Measurements from ENCODE around the gene APBA2.
"Not testable (repeated sequence)": the region's sequence is repeated elsewhere in the genome, so short reads cannot be mapped to it uniquely, and the experiment has no call there.

Gene APBA2

DNA sequence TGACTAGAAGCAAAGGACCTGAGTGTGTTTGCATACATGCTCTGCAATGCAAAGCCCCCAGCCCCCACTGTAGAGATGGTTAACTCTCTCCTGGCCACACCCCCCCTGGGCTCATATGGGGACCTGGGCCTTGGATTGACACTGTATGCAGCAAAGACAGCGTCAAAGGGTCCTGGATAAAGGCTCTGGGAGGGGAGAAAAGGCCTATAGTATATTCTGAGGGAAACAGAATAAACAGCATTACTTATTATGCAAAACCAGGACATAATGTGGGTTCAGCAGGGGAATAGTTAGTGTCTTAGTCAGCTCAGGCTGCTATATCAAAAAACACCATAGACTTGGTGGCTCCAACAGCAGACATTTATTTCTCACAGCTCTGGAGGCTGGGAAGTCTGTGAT lies 158.7 kb downstream of the APBA2 start:
- no peak for DNase-seq

DNA sequence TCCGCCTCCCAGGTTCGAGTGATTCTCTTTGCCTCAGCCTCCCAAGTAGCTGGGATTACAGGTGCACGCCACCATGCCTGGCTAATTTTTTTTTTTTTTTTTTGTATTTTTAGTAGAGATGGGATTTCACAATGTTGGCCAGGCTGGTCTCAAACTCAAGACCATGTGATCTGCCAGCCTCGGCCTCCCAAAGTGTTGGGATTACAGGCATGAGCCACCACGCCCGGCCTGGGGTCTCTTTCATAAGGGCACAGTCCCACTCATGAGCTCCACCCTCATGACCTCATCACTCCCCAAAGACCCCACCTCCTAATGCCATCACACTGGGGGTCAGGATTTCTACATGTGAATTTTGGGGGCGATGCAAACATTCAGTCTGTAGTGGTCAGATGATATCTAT lies 159.4 kb downstream of the APBA2 start:
- not testable (repeated sequence) for DNase-seq

DNA sequence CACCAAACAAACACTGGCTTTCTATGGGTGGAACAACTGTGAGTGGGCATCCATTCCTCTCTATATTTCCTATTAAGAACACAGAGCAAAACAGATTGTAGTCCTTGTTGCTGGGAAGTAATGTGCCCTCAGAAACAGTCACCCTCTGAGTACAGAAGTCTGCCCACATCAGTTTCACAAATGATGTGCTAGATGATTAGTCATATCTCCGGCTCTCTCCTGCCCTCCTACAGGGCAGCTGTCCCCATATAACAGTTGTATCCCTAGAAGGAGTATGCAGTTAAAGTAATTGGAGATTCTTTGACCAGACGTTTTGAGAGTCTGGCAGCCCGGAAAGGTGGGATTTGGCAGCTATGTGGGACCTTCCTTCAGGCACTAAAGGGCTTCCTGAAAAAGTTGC lies 159.9 kb downstream of the APBA2 start:
- DNase-seq = peak; percentile 39

DNA sequence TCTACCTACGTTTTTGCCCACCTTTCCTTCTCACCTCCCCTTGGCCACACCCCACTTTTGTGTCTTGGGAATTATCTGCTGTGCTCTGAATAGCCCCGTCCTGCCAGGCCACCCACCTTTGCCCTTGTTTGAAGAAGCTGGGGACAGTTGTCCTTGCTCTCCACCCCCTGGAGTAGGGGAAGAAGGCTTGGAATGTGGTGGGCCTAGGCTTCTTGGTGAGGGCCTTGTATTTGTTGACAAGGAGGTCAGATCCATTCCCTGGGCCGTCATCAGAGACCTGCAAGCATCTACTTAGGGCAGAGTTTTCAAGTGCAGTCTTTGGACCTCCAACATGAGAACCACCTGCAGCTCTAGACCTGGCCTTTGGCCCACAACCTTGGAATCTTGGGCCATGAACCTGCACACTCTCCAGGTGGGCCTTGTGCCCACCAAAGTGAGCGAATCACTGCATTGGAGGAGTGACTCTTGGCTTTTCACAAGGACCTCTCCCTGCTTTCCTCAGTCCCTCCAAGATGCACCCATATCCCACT lies 160.6 kb downstream of the APBA2 start:
- no peak for DNase-seq

DNA sequence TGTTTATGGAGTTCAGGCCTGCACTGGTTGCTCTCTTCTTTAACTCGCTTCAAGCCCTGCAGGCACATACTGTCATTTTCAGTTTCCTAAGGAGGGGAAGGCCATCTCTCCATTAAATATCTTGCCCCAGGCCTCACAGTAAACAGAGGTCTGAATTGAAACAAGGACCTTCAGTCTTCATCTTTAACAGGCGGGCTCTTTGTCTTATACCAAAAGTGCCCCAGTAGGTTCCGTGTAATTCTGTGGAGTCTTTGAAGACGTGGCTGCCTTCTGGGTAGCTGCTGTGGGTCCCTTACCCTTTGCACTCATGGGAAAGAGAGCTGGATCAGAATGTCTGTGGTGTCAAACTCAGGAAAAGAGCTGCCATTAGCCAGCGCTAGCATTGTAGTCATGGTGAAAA lies 161.2 kb downstream of the APBA2 start:
- DNase-seq = no peak

DNA sequence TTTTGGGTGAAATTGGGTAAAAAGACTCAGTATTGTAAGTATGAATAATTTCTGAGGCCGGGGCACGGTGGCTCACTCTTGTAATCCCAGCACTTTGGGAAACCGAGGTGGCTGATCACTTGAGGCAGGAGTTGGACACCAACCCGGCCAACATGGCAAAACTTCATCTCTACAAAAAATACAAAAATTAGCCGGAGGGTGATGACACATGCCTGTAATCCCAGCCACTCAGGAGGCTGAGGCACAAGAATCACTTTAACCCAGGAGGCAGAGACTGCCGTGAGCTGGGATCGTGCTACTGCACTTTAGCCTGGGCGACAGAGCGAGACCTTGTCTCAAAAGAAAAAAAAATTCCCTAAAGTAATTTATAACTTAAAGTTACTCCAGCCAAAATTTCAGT lies 162.2 kb downstream of the APBA2 start:
- no peak for DNase-seq

DNA sequence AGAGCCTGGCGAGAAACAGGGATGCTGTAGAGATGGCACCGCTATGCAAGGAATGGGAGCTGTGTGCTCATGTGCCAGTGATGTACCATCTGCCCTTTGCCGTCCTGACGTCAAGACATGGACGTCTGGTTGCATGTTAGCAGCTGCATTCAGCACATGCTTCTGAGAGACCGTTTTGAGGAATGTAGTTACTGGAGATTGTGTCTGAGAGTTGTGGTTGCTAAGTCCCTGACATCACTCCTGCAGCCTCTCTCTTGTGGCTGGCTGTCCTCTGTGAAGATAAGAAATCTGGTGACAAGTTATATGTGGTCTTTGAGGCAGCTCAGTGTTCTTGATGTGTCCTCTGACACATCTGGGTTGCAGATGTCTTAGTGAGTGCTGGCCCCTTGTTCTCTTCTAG lies 165.1 kb downstream of the APBA2 start:
- no peak for DNase-seq

DNA sequence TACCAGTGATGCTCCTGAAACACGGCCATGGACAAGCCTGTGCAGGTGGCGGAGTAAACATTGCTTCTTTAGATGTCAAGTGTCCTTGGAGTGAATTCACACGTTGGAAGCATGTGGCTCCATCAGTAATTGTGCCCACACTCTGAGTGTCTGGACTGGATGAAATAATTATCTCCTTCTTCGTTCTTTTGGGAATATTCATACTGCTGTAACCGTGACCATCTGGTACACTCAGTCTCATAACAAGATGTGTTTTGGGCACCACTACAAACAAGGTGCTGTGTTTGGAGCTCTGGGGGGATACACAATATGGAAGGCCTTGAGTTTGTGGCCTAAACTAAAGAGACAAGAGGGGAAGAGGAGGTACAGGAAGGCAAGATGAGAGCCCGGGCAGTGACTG lies 165.6 kb downstream of the APBA2 start:
- DNase-seq = no peak

DNA sequence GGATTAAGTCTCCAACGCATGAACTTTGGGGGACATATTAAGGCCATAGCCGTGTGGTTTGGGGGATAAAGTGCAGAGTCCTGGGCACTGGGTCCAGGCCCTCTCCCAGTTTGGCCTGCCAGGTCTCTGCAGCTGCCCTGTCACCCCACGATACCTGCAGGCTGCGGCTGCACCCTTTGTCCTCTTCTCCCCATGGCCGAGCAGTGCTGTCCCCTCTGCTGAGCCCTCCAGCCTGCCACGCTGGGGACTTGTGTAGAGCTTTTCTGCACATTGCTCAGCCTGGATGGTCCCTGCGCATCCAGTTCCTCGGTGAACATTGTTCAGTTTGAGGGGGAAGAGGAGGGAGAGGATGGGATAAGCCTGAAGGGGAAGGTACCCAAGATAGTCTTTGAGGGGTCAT lies 167.2 kb downstream of the APBA2 start:
- no peak for DNase-seq

DNA sequence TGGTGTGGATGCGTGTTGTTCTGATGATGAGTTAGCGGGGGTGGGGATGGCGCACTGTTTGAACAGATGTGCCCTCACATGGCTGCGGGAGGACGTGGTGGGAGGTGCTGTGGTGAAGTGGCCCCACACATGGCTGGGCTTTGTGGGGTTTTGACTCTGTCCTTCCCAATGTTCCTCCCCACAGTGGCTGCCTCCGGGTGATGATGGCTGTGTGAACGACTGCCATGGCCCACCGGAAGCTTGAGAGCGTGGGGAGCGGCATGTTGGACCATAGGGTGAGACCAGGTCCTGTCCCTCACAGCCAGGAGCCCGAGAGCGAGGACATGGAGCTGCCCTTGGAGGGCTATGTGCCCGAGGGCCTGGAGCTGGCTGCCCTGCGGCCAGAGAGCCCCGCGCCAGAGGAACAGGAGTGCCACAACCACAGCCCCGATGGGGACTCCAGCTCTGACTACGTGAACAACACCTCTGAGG lies 167.9 kb downstream of the APBA2 start:
- DNase-seq = no peak

DNA sequence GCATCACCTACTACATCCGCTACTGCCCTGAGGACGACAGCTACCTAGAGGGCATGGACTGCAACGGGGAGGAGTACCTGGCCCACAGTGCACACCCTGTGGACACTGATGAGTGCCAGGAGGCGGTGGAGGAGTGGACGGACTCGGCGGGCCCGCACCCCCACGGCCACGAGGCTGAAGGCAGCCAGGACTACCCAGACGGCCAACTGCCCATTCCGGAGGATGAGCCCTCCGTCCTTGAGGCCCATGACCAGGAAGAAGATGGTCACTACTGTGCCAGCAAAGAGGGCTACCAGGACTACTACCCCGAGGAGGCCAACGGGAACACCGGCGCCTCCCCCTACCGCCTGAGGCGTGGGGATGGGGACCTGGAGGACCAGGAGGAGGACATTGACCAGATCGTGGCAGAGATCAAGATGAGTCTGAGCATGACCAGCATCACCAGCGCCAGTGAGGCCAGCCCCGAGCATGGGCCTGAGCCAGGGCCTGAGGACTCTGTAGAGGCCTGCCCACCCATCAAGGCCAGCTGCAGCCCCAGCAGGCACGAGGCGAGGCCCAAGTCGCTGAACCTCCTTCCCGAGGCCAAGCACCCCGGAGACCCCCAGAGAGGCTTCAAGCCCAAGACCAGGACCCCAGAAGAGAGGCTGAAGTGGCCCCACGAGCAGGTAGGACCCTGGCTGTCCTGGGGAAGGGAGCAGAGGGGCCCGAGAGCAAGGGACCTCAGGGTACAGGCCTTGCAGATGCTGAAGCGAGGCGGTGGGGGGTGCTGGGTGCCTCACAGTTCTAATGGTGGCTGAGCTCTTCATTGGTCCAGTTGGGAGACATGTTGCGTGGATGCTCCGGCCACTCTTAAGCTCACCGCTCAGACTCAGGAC lies 168.6 kb downstream of the APBA2 start:
- no peak for DNase-seq

DNA sequence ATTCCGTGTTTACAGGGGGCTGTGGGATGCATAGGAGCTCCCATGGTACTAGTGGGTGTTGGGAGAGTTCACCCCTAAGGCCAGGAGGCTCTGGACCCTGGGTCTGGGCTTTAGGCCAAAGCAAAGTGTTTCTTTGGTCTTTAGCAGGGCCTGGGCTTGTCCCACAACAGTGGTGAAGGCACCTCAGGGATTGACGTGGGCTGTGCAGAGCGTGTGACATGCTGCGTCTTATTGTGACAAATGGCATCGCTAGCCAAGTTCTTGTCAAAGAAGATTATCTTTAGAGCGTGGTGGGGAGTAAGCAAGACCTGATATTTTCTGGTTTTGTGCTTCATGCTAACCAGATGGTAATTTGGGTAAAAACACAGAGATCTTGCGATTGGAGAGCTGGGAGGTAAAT lies 170.1 kb downstream of the APBA2 start:
- DNase-seq = no peak

DNA sequence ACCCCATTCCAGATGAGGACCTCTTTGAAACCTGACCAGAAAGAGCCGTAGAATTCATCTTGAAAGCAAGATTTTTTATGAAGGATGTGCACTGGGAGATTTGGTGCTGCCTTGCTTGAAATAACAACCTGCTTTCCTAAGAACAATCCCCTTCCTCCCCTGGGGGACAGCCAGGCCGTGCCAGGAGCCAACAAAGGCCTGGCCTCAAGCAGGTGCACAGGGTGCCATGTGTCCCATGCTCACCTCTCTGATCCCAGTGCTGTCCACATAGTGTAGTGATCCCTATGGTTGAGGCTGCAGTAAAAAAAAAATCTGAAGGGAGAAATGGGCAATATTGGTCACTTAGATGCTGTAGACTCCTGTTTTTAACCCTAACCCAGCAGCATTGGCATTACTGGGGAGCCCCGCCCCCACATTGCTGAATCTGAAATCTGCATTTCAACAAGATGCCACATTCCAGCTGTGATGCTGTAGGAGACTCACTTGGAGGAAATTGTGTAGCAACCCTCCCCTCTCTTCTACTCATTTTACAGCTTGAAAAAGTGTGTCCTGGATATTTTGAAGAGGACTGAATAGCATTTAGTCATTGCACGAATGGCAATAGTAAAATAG lies 171.2 kb downstream of the APBA2 start:
- DNase-seq = no peak

DNA sequence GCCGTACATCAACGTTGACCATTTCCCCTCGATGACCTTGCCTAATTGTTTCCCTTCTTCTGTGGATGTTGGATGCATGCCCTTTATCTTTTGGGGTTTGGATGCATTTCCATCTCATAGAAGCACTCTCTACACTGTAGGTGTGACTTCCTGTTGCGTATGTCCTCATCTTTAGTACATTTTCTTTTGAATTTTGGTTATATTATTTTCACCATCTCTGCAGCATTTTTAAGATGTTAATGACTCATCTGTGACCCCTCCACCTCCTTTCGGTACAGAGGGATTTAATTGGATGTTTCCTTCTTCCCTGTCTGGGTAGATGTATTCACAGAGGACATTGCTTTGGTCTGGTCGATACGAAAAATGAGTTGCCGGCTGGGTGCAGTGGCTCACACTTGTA lies 172.1 kb downstream of the APBA2 start:
- DNase-seq = no peak

DNA sequence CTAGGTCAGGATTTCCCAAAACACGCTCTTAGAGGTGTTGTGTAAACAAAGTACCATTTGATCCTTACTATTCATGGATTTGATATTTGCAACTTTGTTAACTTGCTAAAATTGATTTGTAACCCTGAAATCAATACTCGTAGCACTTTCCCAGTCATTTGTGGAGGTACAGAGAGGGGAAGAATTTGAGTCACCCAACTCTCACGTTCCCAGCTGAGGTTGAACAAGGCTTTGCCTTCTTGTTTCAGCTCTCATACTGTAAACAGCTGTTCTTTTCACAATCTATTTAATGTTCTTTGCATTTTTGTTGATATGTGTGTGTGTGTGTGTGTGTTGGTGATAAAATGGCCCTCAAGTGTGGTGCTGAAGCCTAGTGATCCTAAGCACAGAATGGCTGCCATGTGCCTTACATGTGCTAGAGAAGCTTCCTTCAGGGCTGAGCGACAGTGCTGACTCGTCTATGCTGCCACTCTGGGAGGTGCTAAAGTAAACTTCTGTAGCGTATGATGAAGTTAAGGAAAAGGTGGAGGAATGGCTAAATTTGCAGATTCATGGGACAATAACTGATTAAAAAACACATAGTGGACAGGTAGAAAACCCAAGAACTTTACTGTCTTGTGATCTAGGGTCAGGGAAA lies 173.2 kb downstream of the APBA2 start:
- peak; percentile 12 for DNase-seq

DNA sequence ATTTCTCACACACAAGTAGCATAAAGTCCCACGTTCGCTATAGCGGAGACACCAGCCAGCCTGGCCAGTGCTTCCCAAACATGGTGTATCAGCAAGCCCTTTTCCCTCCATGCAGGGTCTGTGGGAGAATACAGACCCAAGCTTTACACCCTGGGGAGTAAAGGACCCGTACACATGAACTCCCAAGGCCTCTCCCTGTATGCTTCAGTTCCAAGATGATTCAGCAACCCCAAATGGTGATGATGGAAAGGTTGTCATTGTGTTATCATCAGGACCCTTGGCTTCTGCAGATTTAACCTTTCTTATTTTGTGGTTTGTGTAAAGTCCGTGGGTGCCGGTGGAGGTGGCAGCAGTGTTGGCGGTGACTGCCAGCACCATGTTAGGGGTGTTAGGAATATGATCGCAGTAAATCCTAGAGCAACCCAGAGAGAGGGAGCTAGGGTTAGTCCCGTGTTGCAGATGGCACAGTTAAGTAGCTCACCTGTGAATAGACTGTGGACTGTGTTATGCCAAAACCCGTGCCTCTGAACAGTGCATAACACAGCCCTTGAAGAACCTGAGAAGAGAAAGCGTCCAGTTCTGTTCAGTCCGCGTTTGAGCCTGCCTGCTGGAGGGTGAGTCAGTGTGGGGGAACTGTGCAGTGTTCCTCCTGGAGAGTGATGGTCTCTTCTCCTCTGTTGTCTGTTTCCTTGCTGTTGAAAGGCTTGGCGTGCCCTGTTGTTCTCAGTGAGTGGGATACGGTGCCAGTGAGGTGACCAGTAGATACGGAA lies 174.3 kb downstream of the APBA2 start:
- DNase-seq = no peak

DNA sequence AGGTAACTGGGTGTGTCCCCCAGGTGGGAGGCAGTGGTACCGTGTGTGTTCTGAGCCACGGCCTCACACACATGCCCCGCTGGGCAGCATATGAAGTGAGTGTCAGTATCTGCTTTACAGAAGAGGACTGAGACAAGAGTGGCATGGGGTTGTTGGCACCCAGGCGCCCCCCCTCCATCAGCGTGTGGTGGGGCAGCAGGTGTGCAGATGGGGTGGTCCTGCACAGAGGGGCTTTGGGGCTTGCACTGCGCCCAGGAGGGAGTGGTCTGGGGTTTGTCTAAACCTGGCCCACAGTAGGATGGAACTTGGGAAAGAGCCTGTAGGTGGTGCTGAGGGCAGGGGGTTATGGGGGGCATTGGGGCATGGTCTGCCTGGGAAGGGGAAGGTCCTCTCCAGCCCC lies 176.0 kb downstream of the APBA2 start:
- DNase-seq = no peak

DNA sequence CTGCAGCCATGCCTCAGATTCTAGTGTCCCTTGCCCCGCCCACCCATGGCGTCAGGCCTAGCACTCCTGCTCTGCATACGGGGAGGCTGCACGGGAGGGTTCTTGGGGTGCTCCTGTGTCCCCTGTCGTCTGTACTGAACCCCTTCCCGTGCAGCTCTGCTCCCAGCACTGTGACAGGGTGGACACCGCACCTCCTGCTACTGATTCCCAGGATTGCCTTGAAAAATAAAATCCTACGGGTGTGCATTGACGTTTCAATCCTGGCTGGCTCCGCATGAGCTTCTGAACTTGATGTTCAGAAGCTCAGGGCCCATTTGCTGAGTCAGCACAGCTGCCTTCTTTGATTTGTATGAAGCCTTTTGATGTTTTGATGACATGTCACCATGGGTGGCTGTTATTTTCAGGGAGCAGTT lies 176.4 kb downstream of the APBA2 start:
- DNase-seq = no peak

DNA sequence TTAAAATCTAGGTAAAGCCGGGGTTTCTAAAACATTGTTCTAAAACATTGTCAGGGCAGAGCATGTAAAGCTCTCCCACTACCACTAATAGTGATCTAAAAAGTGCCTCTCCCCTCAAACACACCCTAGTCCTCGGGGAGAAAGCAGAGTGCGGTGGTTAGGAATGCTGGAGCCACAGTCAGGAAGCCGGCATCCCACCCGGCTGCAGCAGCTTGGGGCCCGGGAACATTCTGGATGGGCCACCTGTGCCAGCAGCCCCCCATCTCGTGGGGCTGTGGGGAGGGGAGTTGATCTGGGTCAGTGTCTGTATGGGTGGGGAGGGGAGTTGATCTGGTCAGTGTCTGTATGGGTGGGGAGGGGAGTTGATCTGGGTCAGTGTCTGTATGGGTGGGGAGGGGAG lies 176.9 kb downstream of the APBA2 start:
- DNase-seq = no peak

DNA sequence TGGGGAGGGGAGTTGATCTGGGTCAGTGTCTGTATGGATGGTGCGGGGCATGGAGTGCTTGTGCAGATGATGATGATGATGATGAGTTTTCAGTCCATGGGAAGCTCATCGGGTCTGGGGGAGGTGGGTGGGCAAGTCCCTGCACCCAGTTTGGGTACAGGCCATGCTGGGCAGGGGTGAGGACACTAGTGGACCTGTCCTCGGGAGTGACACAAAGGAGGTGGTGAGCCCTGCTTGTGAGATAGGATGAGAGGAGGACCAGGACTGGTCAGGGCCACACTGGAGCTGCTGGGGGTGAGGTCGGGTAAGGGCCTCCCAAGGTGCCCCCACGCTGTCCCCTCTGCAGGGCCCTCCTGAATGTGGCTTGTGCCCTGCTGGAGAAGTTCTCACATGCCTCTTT lies 177.9 kb downstream of the APBA2 start:
- no peak for DNase-seq

DNA sequence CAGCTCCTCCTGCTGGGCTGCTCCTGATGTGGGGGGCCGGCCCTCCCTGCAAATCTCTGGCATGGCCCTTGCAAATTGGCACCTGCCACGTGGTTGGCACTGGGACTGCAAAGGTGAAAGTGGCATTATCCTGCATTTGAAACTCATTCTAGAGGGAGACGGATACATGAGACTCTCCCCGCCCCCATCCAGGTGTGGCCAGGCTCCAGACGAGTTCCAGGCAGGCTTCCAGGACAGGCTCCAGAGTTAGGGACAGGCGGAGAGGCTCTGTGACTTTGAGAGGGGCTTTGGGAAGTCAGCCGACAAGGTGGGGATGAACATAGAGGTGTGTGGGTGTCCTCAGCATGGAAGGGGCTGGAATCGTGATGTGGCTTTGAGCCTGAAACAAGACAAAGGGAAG lies 178.5 kb downstream of the APBA2 start:
- no peak for DNase-seq

DNA sequence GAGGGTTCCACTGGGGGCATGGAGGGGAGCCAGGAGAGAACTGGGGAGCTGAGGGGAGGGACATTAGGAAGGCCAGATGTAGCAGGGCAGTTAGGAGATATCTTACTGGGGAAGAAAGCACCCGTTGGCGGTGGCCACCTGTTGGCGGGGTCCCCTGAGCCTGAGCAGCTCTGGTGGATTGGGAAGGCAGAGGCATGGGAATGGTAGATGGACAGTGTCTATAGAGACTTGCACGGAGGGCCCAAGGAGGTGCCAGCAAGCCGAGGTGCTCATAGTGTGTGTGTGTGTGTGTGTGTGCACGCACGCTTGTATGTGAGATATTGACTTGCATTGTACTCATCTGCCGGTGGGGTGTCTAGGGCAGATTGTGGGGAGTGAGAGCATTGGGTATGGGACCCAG lies 179.0 kb downstream of the APBA2 start:
- no peak for DNase-seq

DNA sequence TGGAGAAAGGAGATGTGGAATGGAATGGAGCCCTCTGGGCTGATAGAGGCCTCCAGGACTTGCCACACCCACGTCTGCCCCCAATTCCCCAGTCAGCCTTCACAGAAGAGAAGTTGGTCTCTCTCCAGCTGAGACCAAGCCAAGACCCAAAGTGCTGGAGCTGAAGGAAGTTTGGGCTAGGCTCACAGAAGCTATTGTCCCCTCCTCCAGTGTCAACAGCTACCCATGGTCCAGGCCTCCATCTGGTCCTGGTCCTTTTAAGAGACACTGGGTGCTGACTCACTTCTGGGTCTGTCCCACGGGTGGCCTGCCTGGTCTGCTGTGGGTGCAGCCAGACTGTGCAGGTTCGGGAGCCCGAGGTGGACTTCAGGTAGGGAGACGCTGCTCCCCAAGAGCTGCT lies 179.8 kb downstream of the APBA2 start:
- no peak for DNase-seq

All from stimulated activated CD4-positive, alpha-beta T cell treated with anti-CD3 and anti-CD28 coated beads, Interleukin-15, amount 100 ng/mL, for 24 hours (primary cell).